Adipose tissue (tissue), 3 donors: ENCODE measurements around the gene CHST11. TPM values are rescaled to one million over a fixed set of nuclear protein-coding genes. Genes with fewer than 3 reads are reported as not detected.
"Not testable (repeated sequence)": the region's sequence is repeated elsewhere in the genome, so short reads cannot be mapped to it uniquely, and the experiment has no call there.

Source experiments
- H3K27ac ChIP-seq: one replicate; pipeline ENCODE4 v1.5.1; 2013; ENCODE audit warnings: low read depth, low read length
- WGBS, 3 donors: extraction: QIAGEN DNeasy Blood & Tissue Kit; methylation state at CpG; one replicate each; pipeline ENCODE4 v1.1.7; 2013; 5-methylcytosine and 5-hydroxymethylcytosine counted together
- polyA plus RNA-seq, 3 donors: library from polyadenylated mRNA; stranded (reverse); fragments of 200-250 nt; gene quantifications; one replicate each; pipeline ENCODE4 v1.2.3, GENCODE V29; 2013
- donor health status: healthy with polysubstance abuse.
- donor health status: Bipolar disorder and iron deficiency.
- donor health status: healthy.

Gene CHST11
- polyA plus RNA-seq, 3 donors: 2.0 to 6.6 (median 3.6) TPM

DNA sequence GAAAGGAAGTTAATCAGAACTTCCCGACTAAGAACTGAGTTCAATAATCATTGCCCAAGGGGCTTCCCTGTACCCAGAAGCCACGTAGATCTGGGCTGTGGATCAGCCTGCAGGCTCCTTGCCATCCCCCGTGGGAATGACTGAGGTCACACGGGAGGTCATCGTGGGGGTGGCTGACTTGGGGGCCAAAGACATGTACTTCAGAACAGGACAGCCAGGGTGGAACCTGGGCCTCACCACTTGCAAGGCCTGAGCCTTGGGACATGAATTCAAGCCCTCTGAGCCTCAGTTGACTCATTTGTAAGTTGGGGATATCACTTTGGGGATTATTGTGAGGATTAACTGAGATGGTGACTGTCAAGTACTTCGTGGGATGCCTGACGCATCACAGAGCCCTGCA, 280.4 kb downstream of the CHST11 start:
- 83 to 88% (median 85%) methylated on average over 7 of the region's 7 CpGs for WGBS, 3 donors
- H3K27ac ChIP-seq: no peak overlapping the region

DNA sequence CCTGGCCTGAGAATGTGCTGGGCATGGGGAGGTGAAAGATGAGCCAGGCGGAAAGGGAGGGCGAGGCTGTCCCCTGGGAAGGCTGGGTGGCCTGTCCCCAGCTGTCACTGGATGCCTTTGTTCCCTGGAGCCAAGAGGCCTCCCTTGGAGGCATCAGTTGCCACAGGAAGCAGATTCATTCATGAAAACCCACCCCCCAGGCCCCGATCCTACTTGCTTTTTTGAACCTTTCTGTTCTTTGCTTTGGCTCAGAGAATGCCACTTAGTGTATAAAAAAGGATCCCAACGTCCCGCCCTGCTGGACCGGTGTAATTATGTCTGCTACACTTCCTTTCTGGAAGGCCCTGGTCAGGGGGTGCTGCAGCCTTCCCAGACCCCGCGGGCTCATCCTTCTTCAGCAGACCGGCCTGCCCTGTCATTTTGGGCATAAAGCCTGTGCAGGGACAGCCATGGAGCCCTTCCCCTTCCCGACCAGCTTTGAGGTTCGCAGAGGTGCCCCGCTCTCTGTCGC, 281.1 kb downstream of the CHST11 start:
- 80 to 86% (median 84%) methylated on average over 13 of the region's 13 CpGs for WGBS, 3 donors
- no peak overlapping the region for H3K27ac ChIP-seq

DNA sequence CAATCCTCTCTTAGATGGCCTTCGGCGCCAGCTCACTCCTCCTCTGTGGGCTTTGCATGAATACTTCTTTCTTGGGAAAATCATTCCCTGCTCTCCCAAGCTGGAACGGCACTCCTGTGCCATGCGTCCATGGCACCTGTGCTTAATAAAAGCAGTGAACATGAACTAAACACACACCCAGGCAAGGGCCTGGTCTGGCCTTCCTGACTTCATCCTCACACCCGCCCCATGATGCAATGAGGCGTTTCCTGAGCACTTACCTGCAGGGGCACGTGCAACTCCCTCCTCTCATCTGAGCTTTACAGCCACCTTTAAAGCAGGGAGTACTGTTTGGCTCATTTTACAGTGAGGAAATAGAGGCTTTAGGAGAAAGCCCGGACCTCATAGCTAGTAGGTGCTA, 281.6 kb downstream of the CHST11 start:
- 75 to 88% (median 84%) methylated on average over 8 of the region's 8 CpGs for WGBS, 3 donors
- H3K27ac ChIP-seq: no peak overlapping the region

DNA sequence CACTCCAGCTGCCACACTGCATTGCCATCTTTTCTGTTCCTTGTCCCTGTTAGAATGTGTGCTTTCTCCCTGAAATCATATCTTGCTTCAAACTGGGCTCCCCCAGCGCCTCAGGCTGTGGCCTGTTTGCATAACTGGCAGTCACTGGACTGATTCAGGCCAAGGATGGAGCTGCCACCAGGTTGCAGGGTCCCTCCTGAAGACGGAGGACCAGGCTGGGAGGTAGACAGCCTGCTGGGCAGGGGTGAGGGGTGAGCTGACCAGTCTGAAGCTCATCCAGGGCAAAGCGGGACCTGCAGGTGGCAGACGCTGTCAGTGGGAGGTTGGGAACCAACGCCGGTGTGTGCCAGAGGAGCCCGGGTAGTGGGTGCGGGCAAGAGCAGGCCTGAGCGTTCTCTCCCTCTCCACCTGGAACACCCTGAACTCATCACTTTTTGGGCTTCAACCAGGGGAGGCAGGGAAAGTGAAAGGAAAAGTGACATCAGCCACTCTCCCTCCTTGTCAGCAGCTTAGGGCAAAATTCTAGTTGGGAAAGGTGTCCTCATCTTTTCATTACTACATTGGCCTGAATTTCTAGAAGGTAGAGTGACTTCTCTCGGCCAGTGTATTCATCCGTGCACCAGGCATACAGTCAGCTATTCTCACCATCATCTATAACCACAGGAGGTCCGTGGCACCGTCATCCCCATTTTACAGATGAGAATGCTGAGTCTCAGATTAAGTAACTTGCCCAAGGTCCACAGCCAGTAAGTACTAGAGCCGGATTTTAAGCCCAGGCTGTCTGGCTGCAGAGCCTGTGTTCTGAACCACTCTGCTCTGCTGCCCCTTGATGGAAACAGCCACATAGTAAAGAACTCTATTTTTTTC, 282.3 kb downstream of the CHST11 start:
- WGBS, 3 donors: 91 to 96% (median 95%) methylated on average over 14 of the region's 14 CpGs
- H3K27ac ChIP-seq: no peak overlapping the region

DNA sequence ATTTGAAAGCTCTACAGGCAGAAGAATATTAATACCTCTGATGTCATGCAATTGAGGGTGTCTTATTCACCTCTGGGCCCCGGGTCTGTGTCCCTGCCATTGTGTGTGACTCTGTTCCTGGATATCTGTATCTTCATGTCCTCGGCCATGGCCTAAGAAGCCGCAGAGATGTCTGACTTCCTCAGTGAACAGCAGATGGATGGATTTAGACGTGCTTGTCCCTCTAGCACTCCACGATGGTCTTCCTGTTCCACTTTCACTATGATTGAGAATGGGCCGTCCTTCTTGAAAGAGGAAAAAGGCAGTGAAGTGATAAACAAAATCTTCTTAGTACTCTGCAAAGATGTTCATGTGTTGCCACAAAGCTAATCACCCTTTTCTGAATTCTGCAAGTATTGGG, 283.9 kb downstream of the CHST11 start:
- H3K27ac ChIP-seq: no peak overlapping the region
- WGBS, 3 donors: 38 to 84% (median 40%) methylated on average over 6 of the region's 6 CpGs

DNA sequence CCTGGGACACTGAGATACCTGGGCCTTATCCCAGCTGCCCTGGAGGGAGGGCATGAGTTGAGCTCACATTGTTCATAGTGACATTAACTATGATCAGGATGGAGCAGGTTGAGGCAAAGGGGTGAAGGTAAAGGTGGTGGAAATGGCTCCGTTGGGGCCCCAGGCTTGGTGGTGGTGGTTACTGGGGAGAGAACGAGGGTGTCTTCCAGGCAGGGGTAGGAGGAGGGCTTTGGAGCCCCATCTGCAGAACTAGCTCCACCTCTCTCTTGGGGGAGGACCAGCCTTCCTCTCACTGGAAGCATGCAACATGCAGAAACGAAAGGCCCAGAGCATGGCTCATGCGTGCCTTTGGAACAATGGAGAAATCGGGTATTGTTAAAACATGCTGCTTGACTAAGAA, 284.3 kb downstream of the CHST11 start:
- WGBS, 3 donors: 80 to 89% (median 87%) methylated on average over 5 of the region's 5 CpGs
- no peak overlapping the region for H3K27ac ChIP-seq

DNA sequence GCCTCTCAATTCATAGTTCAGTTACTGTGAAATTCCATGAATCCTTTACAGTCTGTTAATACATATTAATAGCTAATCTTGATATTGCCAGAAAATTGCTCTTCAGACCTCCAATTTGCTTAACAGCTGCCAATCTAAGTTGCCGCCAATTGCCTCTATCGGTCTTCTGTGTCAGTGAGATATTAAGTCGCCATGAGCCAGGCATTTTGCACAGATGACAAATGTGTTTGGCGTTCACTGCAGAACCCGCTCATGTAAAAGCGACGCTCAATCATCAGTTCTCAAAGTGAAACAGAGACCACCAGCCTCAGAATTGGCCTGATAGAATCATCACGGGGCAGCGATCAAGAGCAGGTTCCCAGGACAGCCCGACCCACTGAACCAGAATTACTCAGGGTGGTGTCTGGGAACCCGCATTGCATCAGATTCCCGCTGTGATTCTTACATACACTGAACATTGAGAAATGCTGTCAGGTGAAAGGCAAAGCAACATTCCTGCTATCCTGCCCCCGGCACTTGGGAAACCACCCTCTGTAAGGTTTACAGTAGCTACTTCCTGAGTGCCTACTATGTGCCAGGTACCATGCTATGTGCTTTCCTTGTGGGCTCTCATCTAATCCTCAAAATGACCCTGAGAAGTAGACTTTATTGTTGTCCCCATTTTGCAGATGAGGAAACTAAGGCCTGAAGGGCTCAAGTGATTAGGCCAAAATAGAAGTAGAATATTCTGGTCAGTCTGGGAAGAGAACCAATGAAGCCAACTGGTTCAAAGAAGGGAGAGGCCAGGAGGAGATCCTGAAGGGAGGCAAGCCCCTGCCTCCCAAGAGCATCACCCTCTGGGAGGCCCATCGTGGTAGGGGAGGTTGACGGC, 285.0 kb downstream of the CHST11 start:
- H3K27ac ChIP-seq: no peak overlapping the region
- WGBS, 3 donors: 87 to 92% (median 87%) methylated on average over 15 of the region's 15 CpGs

DNA sequence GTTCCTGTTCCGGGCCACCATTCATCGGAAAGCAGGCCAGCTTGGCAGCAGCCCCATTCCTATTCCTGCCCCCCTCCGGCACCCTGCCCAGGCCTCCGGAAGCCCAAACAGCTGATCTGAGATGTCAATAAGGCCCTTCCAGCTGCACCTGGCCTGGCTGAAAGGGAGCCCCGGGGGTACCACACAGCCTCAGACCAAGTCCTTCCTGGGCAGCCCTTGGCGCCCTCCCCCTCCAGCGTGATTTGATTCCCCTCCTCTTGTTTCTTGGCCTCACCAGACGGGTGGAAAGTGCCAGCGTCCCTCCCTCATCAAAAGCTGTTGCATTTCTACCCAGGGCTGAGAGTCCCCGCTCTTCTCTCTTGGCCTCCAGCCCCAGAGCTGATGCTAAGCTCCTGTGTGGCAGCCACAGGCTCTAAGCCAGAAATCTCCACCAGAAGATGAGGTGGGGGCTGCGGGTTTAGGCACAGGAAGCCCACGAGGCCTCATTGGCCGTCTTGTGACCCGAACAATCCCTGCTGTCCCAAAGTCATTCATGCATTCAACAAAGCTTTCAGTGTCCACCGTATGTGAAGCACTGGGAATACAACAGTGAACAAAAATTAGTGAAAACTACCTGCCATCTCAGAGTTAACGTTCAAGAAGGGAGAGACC, 285.9 kb downstream of the CHST11 start:
- H3K27ac ChIP-seq: no peak overlapping the region

DNA sequence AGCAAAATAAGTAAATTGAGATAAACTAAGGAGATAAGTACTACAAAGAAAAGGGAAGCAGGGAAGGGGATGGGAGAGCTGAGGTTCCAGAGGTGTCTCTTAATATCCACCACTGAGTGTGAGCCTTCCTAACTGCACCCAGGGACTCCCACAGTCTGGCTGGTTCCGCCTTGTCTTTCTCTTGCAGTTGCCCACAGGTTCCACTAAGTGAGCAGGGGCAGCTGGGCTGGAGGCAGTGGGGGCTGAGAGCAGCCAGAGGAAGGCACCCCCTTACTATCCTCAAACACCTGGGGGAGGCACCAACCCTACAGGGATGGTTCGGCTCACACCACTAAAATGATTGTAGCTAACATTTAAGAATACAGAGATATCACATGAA, 286.4 kb downstream of the CHST11 start:
- WGBS, 3 donors: 91 to 100% (median 95%) methylated on average over 2 of the region's 2 CpGs
- H3K27ac ChIP-seq: no peak overlapping the region

More for the DNA sequence above, 285.9 kb downstream of the CHST11 start:
- 52 to 76% (median 56%) methylated on average over 16 of the region's 16 CpGs for WGBS, 3 donors

DNA sequence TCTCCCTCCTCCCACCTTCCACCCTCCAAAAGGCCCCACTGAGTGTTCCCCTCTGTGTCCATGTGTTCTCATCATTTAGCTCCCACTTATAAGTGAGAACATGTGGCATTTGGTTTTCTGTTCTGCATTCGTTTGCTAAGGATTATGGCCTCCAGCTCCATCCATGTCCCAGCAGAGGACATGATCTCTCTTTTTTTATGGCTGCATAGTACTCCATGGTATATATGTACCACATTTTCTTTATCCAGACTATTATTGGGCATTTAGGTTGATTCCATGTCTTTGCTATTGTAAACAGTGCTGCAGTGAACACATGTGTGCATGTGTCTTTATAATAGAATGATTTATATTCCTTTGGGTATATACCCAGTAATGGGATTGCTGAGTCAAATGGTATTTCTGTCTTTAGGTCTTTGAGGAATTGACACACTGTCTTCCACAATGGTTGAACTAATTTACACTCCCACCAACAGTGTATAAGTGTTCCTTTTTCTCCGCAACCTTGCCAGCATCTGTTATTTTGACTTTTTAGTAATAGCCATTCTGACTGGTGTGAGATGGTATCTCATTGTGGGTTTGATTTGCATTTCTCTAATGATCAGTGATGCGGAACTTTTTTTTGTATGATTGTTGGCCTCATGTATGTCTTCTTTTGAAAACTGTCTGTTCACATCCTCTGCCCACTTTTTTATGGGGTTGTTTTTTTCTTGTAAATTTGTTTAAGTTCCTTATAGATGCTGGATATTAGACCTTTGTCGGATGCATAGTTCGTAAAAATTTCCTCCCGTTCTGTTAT, 287.2 kb downstream of the CHST11 start:
- WGBS, 3 donors: 95 to 98% (median 95%) methylated on average over 6 of the region's 6 CpGs

DNA sequence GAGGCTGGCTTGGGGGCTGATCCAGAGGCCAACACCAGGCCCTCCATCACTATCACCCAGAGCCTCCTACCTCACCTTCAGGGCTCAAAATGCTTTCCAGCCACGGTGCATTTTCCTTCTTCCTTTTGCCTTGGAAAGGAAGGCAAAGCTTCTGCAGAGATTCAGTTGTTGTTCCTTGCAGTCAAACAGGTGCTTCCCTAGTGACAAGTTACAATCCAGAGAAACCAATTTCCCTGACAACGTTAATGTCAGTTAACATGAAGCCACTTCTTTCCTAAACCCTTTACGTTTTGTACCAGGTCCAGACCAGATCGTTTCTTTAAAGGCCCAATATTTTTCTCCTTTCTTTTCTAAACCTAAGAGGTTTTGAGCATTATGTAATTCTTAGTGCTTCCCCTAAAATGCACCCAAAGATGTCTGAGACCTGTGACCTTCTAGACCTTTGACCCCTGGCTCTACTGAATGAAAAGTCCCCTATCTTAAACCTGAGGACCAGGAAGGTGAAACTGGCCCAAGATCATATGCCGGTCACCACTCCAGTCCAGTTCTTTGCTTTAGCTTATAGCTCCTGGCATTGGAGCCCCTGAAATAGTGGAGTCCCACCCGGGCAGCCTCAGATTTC, 289.8 kb downstream of the CHST11 start:
- no peak overlapping the region for H3K27ac ChIP-seq
- WGBS, 3 donors: 55 to 80% (median 58%) methylated on average over 6 of the region's 6 CpGs

More for the DNA sequence above, 287.2 kb downstream of the CHST11 start:
- not testable (repeated sequence) for H3K27ac ChIP-seq

DNA sequence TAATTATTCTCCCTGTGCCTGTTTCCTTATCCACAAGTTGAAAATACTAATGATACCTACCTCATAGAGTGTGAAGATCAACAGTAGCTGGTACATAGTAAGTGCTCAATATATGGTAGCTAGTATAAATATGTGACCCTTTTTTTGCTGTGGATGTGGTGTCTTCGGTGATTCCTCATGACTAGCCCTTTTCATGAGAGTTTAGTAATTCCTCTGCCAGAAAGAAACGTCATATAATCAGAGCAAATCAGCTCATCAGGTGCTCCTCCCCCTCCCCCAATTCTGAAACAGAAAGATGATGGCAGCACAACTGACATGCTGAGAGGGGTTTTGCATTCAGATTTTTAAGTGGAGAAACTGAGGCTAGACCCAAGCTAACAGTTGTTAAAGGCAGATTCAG, 290.6 kb downstream of the CHST11 start:
- 66 to 84% (median 71%) methylated on average over 2 of the region's 2 CpGs for WGBS, 3 donors
- H3K27ac ChIP-seq: no peak overlapping the region

DNA sequence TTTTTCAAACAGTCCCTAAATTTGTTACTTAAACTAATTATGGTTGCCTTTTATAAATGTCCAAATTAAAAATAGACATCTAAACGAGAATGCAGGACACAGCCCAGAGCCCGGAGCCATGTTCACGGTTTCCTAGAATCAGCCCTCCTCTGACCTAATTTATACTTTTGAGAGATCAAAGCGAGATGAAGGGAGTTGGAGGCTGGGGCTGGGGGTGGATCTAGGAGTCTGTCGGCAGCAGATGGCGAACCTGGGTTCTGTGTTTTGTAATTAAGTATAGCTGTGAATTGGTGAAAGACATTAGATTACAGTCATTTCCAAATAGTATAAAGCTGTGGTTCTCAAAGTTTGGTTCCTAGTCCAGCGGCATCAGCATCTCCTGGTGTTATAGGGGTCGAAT, 291.2 kb downstream of the CHST11 start:
- 71 to 81% (median 72%) methylated on average over 8 of the region's 8 CpGs for WGBS, 3 donors
- H3K27ac ChIP-seq: no peak overlapping the region

DNA sequence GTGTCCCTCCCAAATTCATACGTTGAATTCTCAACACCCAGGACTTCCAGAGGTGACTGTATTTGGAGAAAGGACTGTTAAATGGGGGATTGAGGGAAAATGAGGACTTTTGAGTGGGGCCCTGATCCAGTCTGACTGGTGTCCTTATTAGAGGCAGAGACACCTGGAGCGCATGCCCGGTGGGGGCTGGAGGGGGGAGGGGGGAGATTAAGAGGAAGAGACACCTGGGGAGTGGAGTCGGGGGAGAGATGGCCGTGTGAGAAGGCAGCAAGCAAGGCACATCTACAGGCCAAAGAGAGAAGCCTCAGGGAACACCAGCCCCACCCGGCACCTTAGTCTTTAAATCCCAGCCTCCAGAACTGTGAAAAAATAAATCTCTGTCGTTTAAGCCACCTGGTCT, 291.6 kb downstream of the CHST11 start:
- H3K27ac ChIP-seq: no peak overlapping the region
- 72 to 76% (median 75%) methylated on average over 7 of the region's 7 CpGs for WGBS, 3 donors

DNA sequence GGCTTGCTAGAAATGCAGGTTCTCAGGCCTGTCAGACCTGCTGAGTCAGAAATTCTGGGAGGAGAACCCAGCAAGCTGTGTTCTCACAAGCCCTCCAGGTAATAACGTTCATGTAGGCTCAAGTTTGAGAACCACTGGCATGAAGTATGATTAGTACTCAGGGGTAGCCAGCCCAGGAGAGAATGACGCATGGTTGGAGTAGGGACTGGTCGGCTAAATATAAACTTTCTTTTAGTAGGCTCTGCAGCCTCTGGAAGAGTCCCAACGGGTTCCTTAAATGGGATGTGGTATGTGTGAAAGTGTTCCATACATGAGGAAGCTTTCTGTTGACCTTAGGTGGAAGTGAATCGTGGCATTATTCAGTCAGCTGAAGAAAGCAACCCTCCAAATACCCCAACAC, 292.0 kb downstream of the CHST11 start:
- H3K27ac ChIP-seq: no peak overlapping the region
- WGBS, 3 donors: 47 to 80% (median 57%) methylated on average over 5 of the region's 5 CpGs

DNA sequence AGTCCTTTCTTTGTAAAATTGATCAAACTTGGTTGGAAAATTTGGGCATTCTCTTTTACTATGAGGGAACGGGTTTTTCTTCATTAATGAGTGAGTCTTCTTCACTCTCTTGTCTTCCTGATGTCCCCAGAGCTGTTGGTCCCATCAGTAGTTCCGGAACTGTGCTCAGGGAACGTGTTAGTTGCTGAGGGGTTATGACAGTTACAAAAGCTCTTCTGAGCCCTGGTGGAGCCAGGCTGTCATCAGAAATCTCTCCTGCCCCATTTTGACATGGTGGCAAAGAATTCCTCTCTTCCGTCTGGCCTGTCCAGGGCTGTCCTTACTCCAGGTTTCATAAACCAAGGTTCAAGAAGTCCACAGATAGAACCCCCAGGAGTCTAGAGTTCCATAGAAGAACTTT, 292.8 kb downstream of the CHST11 start:
- WGBS, 3 donors: 84 to 94% (median 87%) methylated on average over 4 of the region's 4 CpGs
- H3K27ac ChIP-seq: no peak overlapping the region

DNA sequence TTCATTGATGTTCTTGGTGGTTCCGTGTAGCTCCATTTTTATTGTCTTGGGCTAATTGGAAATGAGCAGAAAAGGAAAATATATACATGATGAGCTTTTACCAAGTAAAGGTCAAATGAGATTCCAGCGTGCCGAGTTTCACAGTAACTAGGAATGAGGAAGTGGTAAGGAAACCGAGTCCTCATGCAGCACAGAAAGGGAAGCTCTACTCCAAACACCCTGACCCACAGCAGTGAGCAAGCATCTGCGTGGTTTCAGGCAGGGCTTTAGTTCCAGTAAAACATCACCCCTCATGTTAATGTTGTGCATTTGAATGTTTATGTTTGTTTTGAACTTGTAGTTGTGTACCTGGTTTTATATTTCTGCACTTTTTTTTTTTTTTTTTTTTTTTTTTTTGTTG, 293.3 kb downstream of the CHST11 start:
- H3K27ac ChIP-seq: no peak overlapping the region
- WGBS, 3 donors: 52 to 71% (median 54%) methylated on average over 5 of the region's 5 CpGs

DNA sequence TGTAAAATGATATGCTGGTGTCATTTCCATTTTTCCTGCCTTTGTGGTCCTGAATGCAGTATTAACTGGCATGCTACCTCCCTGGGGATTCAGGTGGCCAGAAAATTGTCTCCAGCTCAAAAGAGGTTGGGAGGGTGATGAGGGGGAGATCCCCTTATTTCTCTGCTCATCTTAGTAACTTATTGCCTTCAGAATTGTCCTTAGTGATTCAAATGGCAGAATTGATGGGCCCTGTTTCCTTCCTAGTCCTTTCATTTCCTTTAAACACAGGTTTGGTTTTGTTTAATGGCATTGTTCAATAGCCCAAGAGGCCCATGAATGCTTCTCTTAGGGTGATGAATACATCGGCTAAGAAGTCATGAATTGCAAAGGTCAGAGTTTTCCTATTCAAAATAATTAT, 294.4 kb downstream of the CHST11 start:
- H3K27ac ChIP-seq: no peak overlapping the region
- 76 to 94% (median 77%) methylated on average over 1 of the region's 1 CpG for WGBS, 3 donors
